Nephron progenitor cell (in vitro differentiated cells): ENCODE data around the gene NRAP.

Experiments used
- DNase-seq: peaks from one replicate; pipeline ENCODE4 v3.0.0; 2021
- H3K27ac Mint-ChIP-seq: 2 replicates; pipeline ENCODE4 v1.8.0; 2021; ENCODE audit warnings: mild to moderate bottlenecking, moderate library complexity, mixed read lengths
- H3K27me3 Mint-ChIP-seq: 2 replicates; pipeline ENCODE4 v1.8.0; 2021; ENCODE audit warnings: mild to moderate bottlenecking, low read depth, mixed read lengths; ENCODE audit not compliant: poor library complexity
- H3K36me3 Mint-ChIP-seq: 2 replicates; pipeline ENCODE4 v1.8.0; 2021; ENCODE audit warnings: low read depth, mixed read lengths
- H3K4me1 Mint-ChIP-seq: 2 replicates; pipeline ENCODE4 v1.8.0; 2021; ENCODE audit warnings: mixed read lengths
- H3K4me3 Mint-ChIP-seq: 2 replicates; pipeline ENCODE4 v1.8.0; 2021; ENCODE audit warnings: mild to moderate bottlenecking, moderate library complexity, mixed read lengths
- H3K9me3 Mint-ChIP-seq: 2 replicates; pipeline ENCODE4 v1.8.0; 2021; ENCODE audit warnings: mild to moderate bottlenecking, moderate library complexity, mixed read lengths
- CTCF ChIP-seq: fragments of 200-600 bp; sonication (generic); IDR thresholded peaks from 2 replicates; pipeline ENCODE4 v1.5.0; 2021; ENCODE audit warnings: antibody characterized with exemption

Gene NRAP

DNA sequence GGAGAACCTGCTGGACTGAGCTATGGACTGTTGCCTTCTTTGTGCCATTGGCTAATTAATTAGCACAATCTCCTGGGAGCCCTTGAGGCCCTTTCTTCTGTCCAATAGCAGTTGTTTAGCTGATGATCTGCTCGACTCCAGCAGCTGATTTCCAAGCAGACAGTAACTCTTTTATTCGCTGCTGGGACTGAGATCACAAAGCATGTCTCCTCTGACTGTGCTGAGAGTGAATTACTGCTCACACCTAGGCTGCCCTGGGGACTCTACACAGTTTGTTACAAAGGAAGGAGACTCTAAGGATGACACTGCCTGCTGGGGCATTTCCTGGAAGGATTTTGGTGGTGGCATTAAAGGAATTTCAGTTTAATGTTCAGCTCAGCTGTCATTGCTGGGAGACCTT is 47.3 kb upstream of the NRAP start:
- TF ChIP-seq CTCF, result no peak
- no peak for DNase-seq
- Mint-ChIP-seq H3K27me3 (peaks cover 4% of the 10 kb centered on the region), H3K27ac (peak overlapping the region; percentile 29), H3K4me1 (peaks cover 63% of the 10 kb centered on the region), H3K9me3 (peaks cover 3% of the 10 kb centered on the region), H3K36me3 (peaks cover 13% of the 10 kb centered on the region), H3K4me3 (peak overlapping the region; percentile 41)

DNA sequence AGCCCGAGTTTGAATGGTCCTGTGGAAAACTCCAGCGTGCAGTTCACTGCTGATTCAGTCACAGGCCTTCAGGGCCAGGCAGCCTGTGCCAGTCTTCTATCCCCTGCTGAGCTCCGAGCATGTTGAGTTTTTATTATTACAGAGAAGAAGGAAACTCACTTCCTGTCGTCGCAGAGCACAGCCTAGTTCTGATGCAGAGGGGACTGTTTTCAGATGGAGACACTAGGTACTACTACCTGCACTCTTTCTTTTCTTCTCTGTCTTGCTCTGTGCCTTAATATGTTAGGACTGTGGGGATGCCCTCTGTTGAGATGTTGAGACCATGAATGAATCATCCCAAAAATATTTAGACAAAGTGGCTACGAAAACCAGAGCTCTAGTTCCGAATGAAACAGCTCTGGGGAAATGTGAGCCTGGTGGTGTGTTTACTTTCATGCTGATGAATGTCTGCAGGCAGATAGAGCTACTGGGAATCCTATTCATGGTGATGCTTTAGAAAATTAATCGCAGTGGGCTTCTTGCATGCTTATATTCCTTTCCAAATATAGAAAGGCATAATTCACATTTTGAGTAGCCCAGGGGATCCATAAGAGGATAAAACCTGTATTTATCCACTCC is 45.5 kb upstream of the NRAP start:
- no peak for DNase-seq
- no peak for TF ChIP-seq CTCF
- H3K4me1 Mint-ChIP-seq, result peaks cover 75% of the 10 kb centered on the region
- peak overlapping the region; percentile 53 for H3K4me3 Mint-ChIP-seq
- H3K9me3 Mint-ChIP-seq, result peaks cover 3% of the 10 kb centered on the region
- peaks cover 8% of the 10 kb centered on the region for H3K36me3 Mint-ChIP-seq
- peak overlapping the region; percentile 78 for H3K27ac Mint-ChIP-seq
- peaks cover 4% of the 10 kb centered on the region for H3K27me3 Mint-ChIP-seq

DNA sequence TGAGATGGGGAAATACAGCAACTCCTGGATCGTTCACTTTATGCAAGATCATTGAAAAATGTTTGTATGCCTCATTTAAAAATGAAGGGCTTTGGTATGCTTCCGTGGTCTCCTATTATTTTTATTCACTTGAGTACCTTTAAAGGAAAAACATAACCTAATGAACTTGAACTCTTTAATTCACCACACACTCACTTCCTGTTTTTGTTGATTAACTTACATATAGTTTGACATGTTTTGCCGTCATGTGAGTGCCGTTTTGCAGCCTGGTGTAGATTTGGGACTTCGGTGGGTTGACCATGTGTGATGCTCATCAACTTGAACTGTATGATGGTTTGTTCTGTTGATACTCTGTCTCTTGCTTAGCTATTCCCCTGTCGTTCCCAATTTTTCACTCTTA is 44.8 kb upstream of the NRAP start:
- Mint-ChIP-seq H3K36me3 (peaks cover 8% of the 10 kb centered on the region), H3K4me3 (peak overlapping the region; percentile 53), H3K4me1 (peaks cover 75% of the 10 kb centered on the region), H3K27ac (peak overlapping the region; percentile 92), H3K27me3 (peaks cover 4% of the 10 kb centered on the region), H3K9me3 (peaks cover 3% of the 10 kb centered on the region)
- DNase-seq, result no peak
- no peak for TF ChIP-seq CTCF

DNA sequence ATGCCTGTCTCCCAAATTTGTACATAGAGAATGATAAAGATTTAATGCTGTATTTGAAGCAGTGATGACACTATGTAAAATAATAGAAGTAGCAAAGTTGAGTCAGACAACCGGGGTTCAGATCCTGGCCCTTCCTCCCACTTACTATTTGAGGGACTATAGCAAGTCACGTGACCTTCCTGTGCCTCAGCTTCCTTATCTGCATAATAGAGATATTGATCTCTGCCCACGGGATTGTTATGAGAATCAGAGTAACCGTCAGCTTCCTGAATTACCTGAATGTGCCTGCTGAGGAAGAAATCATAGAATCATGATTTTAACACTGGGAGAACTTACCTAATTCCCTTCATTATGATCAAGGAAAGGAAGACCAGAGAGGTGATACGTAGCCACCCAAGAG is 42.8 kb upstream of the NRAP start:
- Mint-ChIP-seq H3K4me3 (no peak overlapping the region), H3K27ac (no peak overlapping the region), H3K9me3 (peaks cover 3% of the 10 kb centered on the region), H3K36me3 (peaks cover 19% of the 10 kb centered on the region), H3K4me1 (peaks cover 64% of the 10 kb centered on the region), H3K27me3 (peaks cover 4% of the 10 kb centered on the region)
- DNase-seq, result no peak
- no peak for TF ChIP-seq CTCF

DNA sequence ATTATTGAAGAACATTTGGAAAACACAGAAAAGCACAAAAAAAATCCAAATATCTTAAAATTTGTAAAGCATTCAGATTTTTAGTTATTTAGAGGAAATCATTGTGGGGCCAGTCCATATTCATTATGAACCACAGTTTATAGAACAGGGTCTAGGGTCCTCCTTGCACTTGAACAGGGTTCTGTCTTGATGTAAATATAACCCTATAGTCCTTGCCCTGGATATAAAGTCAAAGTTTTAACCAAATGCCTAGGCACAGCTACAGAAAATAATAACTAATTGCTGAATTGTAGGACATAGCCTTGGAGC is 41.5 kb upstream of the NRAP start:
- no peak for DNase-seq
- Mint-ChIP-seq H3K36me3 (peaks cover 32% of the 10 kb centered on the region), H3K27me3 (peaks cover 4% of the 10 kb centered on the region), H3K27ac (peak overlapping the region; percentile 95), H3K9me3 (peaks cover 7% of the 10 kb centered on the region), H3K4me3 (peak overlapping the region; percentile 44), H3K4me1 (peaks cover 55% of the 10 kb centered on the region)
- no peak for TF ChIP-seq CTCF

- Mint-ChIP-seq H3K4me1 (peaks cover 49% of the 10 kb centered on the region), H3K27me3 (peaks cover 4% of the 10 kb centered on the region), H3K9me3 (peaks cover 7% of the 10 kb centered on the region), H3K4me3 (no peak overlapping the region), H3K27ac (no peak overlapping the region), H3K36me3 (peaks cover 33% of the 10 kb centered on the region)
- TF ChIP-seq CTCF, result peak; percentile 70
- peak; percentile 41 for DNase-seq
Observed at GRCh38 chr10:113704637-113705343, 40.9 kb upstream of the NRAP start.
